Right cardiac atrium (tissue), 5 donors: Measurements from ENCODE around the gene RSBN1L. TPM values are rescaled to one million over a fixed set of nuclear protein-coding genes. Genes with fewer than 3 reads are reported as not detected.

Experiments used
- ATAC-seq, 2 donors: fragments of 200-7000 bp; cut with Tn5 transposase; one replicate each; pipeline versions ENCODE4 v1.8.0 to v1.9.1; 2020; ENCODE audit warnings: moderate library complexity in 2 of 2, mild to moderate bottlenecking in 1 of 2
- DNase-seq, 3 donors: peaks; one replicate each; pipeline ENCODE4 v3.0.0-alpha.2; 2020
- H3K27ac ChIP-seq: one replicate; pipeline ENCODE4 v1.5.1; 2013; ENCODE audit warnings: mild to moderate bottlenecking, low read length, control low read depth, moderate library complexity
- H3K27me3 ChIP-seq: one replicate; pipeline ENCODE4 v1.6.1; 2013; ENCODE audit not compliant: control insufficient read depth, insufficient read depth
- H3K4me1 ChIP-seq: one replicate; pipeline ENCODE4 v1.6.1; 2013; ENCODE audit warnings: low read length; ENCODE audit not compliant: control insufficient read depth, insufficient read depth
- H3K4me3 ChIP-seq: one replicate; pipeline ENCODE4 v1.5.1; 2013; ENCODE audit warnings: low read length, control low read depth
- H3K9me3 ChIP-seq: one replicate; pipeline ENCODE4 v1.6.1; 2013; ENCODE audit warnings: low read length; ENCODE audit not compliant: control insufficient read depth
- whole genome bisulfite sequencing: extraction: QIAGEN DNeasy Blood & Tissue Kit; methylation state at CpG from one replicate; pipeline ENCODE4 v1.1.7; 2013; 5-methylcytosine and 5-hydroxymethylcytosine counted together
- intact Hi-C, 4 donors: fragments of 100-400 bp; cut with DNase I; formaldehyde crosslinking; loops; one replicate each; pipeline versions ENCODE4 v1.11.0 to v1.14.0; 2022 to 2023
- polyA plus RNA-seq: library from polyadenylated mRNA; stranded (reverse); fragments of 200-250 nt; gene quantifications from one replicate; pipeline ENCODE4 v1.2.3, GENCODE V29; 2013
- total RNA-seq, 4 donors: library from RNA; stranded (reverse); fragmentation: NEBNext Ultra II Directional; extraction: Animal tissue kit (Norgen Biotek cat#: 25700); gene quantifications; one replicate each; pipeline ENCODE4 v1.2.1, GENCODE V29; 2021
- donor health status: healthy with polysubstance abuse.
- donor health status: DM: no; HTN: yes; CAD: no.
- donor health status: DM: no; HTN: no; CAD: no.
- donor health status: DM: no; HTN: yes; CAD: no; lungs with severe emphysema.
- donor health status: DM: yes; HTN: yes; CAD: no.

Gene RSBN1L
- total and polyA plus RNA-seq, 5 donors = 5.1 to 13.2 (median 13.1) TPM

DNA sequence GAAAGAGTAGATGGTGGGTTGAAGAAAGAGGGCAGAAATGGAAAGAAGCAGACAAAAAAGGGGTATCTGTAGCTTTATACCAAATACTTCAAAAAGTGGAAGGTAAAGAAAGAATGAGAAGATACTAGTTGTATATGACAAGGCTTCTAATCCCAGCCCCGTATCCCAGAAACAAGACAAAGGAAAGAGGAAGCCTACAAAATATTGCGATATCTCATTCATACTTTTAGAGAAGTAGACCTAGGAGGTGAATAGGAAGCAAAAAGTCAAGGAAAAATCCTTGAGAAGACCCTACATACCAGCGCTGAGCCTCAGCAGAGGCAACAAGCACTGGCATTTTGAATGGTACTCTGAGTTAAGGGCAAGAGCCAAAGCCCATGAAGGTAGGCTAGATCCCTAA, 128.9 kb downstream of the RSBN1L start:
- H3K4me1 ChIP-seq = no peaks in the 10 kb centered on the region
- DNase-seq (no peak), ATAC-seq (no peak)
- peaks cover 3% of the 10 kb centered on the region for H3K9me3 ChIP-seq
- 87% methylated on average over 3 of the region's 3 CpGs for WGBS
- no peak overlapping the region for H3K27ac ChIP-seq
- intact Hi-C loops = no loop called here
- no peaks in the 10 kb centered on the region for H3K27me3 ChIP-seq
- H3K4me3 ChIP-seq = no peak overlapping the region

DNA sequence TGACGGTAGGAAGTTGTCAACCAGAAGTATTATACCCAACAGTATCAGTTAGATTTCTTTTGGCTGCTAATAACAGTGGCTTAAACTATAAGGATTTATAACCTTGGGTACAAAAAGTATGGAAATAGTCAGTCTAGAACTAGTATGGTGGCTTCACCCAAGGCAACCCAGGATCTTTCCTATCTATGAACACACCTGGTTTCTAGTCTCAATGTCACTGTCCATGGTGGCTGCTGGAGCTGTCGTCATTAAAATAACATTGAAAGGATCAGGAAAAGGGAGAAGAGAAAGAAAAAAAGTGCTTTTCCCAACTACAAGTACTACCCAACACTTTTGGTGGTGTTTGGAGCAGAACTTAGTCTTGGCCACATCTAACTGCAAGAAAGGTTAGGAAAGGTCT, 130.0 kb downstream of the RSBN1L start:
- Histone ChIP-seq H3K9me3 (no peaks in the 10 kb centered on the region), H3K27ac (no peak overlapping the region), H3K4me1 (no peaks in the 10 kb centered on the region), H3K4me3 (no peak overlapping the region), H3K27me3 (no peaks in the 10 kb centered on the region)
- ATAC-seq (no peak), DNase-seq (no peak)
- intact Hi-C loops = no loop called here
- 89% methylated on average over 2 of the region's 2 CpGs for WGBS

DNA sequence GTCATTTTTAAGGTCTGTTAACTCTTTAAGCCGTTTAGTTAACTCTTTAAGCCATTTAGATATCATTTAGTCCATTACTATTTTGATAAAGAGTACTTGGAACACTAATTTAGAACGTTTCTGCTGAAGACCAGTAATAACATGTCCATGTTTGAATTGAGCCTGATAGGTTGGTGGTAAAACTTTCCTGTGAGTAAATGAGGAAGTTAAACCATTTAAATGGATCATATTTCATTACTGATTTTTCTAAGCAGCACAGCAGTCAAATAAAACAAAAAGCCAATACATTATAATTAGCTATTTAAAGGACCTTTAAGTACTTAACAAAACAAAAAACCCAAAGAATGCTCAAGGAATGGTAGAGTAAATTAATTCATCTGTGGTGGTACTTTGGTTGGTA, 131.7 kb downstream of the RSBN1L start:
- Histone ChIP-seq H3K4me3 (no peak overlapping the region), H3K9me3 (no peaks in the 10 kb centered on the region), H3K27me3 (no peaks in the 10 kb centered on the region), H3K4me1 (no peaks in the 10 kb centered on the region), H3K27ac (no peak overlapping the region)
- ATAC-seq = no peak
- 72% methylated on average over 2 of the region's 2 CpGs for WGBS
- no peak for DNase-seq
- intact Hi-C loops = no loop called here

DNA sequence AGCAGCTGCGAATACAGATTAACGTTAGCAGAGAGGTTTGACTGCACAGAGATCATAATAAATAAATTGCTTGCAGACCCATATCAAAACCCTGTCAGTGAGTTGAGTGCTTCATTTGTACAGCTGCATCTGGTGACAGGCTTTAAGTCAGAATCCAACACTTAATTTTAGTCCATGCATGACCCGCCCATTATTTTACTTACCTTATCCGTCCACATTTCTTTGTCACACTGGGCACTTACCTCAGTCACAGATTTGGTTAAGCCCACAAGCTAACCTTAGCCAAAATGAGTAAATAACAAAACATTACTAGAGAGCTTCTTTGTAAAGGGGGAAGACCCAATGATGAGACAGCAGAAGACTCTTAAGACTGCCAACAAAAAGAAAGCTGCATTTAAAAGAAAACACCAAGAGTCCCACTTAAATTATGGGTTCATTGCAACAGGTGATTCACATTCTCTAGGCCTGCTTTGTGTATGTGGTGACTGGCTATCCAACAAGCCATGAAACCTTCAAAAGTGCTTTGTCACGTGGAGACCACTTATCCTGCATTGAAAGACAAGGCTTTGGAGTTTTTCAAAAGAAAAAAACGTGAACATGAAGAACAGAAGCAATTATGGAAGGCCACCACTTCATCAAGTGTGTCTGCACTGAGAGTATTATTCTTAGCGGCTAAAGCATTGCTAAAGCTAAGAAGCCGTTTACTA, 134.5 kb downstream of the RSBN1L start:
- Histone ChIP-seq H3K9me3 (no peaks in the 10 kb centered on the region), H3K27me3 (no peaks in the 10 kb centered on the region), H3K4me1 (peaks cover 2% of the 10 kb centered on the region), H3K27ac (no peak overlapping the region), H3K4me3 (no peak overlapping the region)
- 76% methylated on average over 8 of the region's 8 CpGs for WGBS
- ATAC-seq (no peak), DNase-seq (no peak)
- intact Hi-C loops = no loop called here

DNA sequence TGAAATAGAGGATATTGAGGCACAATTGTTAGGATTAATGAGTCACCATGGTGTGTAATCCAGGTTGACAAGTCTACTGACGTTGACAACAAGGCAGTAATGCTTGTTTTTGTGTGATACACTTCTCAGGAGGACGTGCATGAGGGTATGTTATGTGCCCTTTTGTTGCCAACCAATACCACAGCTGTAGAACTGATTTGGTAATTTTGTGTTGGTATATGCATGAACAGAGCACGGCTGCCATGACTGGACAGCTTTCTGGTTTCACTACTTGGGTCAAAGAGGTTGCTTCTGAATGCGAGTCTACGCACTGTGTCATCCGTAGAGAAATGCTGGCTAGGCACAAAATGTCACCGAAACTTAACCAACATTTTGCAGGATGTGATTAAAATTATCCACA, 135.2 kb downstream of the RSBN1L start:
- no peak for DNase-seq
- intact Hi-C loops = no loop called here

DNA sequence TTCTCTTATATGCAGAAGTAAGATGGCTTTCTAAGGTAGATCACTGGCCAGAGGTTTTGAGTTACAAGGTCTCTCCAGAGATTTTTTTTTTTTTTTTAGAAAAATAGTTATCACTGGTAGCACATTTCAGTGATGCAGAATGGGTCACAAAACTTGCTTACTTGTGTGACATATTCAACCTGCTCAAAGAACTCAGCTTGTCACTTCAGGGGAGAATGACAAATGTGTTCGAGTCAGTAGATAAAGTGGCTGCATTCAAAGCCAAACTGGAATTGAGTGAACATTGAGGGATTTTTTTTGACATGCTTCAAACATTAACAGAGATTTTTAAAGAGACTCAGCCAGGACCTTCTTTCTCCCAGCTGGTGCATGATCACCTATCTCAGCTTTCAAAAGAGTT, 135.7 kb downstream of the RSBN1L start:
- ATAC-seq = no peak
- WGBS = 34% methylated on average over 1 of the region's 1 CpG
- intact Hi-C loops = no loop called here
- Histone ChIP-seq H3K27me3 (no peaks in the 10 kb centered on the region), H3K9me3 (no peaks in the 10 kb centered on the region), H3K4me3 (no peak overlapping the region), H3K27ac (no peak overlapping the region), H3K4me1 (peaks cover 2% of the 10 kb centered on the region)
- no peak for DNase-seq

More for the DNA sequence above, 135.2 kb downstream of the RSBN1L start:
- Histone ChIP-seq H3K27ac (no peak overlapping the region), H3K4me1 (peaks cover 2% of the 10 kb centered on the region), H3K9me3 (no peaks in the 10 kb centered on the region), H3K27me3 (no peaks in the 10 kb centered on the region), H3K4me3 (no peak overlapping the region)
- WGBS = 94% methylated on average over 7 of the region's 7 CpGs
- no peak for ATAC-seq

Other genes with a start within 250 kb of the RSBN1L start
- gene PTPN12, start 159.2 kb upstream of the RSBN1L start, total RNA-seq = 10 to 100 TPM; 39.2 to 55.5 (median 50.0) TPM
- gene PTPN12, start 159.2 kb upstream of the RSBN1L start, polyA plus RNA-seq = 32.5 TPM
- 1 to 10 TPM; 7.9 to 9.8 (median 9.1) TPM for gene TMEM60, start 102.0 kb downstream of the RSBN1L start, total RNA-seq
- 16.3 TPM for gene TMEM60, start 102.0 kb downstream of the RSBN1L start, polyA plus RNA-seq
- 10 to 100 TPM; 17.9 to 20.3 (median 18.3) TPM for gene PHTF2, start 102.3 kb downstream of the RSBN1L start, total RNA-seq
- 8.4 TPM for gene PHTF2, start 102.3 kb downstream of the RSBN1L start, polyA plus RNA-seq